ENCODE data around the gene PERM1.
A peak's percentile ranks its signal among the peaks of the same experiment; 100 is the strongest.
"Not testable (repeated sequence)": the region's sequence is repeated elsewhere in the genome, so short reads cannot be mapped to it uniquely, and the experiment has no call there.

PERM1 gene

GRCh38 chr1:964691-965525, 17.0 kb downstream of the PERM1 start:
- no peak for DNase-seq

GRCh38 chr1:963746-964525, 18.0 kb downstream of the PERM1 start:
- no peak for DNase-seq

DNA sequence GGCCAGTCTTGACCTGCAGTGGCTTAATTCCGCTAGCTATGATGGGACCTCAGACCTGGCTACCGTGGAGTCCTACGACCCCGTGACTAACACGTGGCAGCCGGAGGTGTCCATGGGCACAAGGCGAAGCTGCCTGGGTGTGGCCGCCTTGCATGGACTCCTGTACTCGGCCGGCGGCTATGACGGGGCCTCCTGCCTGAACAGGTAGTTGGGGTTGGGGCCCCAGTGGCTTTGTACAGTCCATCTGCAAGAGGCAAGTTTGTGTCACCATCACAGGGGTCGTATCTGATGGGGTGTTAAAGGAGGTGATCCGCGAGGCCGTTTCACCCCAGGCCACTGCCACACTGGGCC, 18.6 kb downstream of the PERM1 start:
- DNase-seq, result no peak

DNA sequence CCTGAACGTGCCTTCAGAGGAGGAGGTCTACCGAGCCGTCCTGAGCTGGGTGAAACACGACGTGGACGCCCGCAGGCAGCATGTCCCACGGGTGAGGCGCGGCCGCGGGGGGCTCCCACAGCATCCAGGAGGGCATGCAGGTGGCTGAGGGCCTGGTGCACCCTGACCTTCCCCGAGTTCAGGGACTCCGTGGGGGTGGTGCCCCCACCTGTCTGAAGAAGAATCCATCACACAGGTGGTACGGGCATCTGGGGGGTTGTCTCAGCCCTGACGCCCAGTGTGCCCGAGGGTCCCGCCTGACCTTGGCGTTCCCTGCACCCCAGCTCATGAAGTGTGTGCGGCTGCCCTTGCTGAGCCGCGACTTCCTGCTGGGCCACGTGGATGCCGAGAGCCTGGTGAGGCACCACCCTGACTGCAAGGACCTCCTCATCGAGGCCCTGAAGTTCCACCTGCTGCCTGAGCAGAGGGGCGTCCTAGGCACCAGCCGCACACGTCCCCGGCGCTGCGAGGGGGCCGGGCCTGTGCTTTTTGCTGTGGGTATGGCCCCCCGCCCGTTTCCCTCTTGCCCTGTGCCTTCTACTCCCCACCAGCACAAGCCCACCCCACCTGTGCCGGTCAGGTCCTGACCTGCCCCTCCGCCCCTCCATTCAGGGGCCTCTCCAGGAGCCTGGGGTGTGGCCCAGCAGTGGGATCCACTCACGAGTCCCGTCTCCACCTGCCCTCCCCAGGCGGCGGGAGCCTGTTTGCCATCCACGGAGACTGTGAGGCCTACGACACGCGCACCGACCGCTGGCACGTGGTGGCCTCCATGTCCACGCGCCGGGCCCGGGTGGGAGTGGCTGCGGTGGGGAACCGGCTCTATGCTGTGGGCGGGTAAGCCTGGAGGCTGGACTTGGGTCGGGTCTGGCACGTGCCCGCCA, 19.3 kb downstream of the PERM1 start:
- DNase-seq, result no peak

DNA sequence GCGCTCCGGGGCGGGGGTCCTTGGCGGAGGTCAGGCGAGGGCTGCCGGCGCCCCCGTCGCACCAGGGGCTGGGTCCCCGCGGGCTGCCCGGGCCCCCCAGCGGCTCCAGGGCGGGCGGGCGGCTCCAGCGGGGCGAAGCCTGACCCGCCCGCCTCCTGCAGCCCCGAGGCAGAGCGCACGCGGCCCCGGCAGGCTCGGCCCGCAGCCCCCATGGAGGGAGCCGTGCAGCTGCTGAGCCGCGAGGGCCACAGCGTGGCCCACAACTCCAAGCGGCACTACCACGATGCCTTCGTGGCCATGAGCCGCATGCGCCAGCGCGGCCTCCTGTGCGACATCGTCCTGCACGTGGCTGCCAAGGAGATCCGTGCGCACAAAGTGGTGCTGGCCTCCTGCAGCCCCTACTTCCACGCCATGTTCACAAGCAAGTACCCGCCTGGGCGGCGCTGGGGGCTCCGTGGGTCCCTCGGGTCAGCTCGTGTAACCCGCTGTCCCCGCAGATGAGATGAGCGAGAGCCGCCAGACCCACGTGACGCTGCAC, 20.7 kb downstream of the PERM1 start:
- no peak for DNase-seq

GRCh38 chr1:960363-961131, 21.3 kb downstream of the PERM1 start, which contains the start of gene KLHL17:
Gene KLHL17 (plus strand): TSS chr1:960584. CDS start chr1:960694, 110 bp downstream.
- peak; percentile 85 to 90 for DNase-seq

DNA sequence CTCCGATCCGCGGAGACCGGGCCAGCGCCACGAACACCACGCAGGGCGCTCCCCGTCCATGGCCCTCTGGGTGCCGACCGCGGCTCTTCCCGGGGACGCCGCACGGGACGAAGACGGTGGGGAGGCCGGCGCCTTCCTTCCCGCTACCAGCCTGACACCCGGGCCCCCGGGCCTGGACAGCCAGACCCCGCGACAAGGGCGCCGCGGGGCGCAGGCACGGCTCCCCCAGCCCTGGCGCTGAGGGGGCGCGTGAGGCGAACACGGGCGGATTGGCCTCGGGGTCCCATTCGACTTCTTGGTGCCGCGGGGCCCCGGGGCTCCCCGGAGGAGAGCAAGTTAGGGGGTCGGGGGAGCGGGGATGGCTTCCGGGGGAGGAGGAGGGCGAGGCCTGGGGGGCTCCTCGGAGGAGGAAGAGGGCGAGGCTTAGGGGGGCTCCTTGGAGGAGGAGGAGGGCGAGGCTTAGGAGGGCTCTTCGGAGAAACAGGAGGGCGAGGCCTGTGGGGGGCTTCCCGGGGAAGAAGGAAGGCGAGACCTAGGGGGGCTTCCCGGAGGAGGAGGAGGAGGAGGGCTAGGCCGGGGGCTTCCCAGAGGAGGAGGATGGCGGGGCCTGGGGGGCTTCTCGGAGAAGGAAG, 22.0 kb downstream of the PERM1 start:
- no peak for DNase-seq

DNA sequence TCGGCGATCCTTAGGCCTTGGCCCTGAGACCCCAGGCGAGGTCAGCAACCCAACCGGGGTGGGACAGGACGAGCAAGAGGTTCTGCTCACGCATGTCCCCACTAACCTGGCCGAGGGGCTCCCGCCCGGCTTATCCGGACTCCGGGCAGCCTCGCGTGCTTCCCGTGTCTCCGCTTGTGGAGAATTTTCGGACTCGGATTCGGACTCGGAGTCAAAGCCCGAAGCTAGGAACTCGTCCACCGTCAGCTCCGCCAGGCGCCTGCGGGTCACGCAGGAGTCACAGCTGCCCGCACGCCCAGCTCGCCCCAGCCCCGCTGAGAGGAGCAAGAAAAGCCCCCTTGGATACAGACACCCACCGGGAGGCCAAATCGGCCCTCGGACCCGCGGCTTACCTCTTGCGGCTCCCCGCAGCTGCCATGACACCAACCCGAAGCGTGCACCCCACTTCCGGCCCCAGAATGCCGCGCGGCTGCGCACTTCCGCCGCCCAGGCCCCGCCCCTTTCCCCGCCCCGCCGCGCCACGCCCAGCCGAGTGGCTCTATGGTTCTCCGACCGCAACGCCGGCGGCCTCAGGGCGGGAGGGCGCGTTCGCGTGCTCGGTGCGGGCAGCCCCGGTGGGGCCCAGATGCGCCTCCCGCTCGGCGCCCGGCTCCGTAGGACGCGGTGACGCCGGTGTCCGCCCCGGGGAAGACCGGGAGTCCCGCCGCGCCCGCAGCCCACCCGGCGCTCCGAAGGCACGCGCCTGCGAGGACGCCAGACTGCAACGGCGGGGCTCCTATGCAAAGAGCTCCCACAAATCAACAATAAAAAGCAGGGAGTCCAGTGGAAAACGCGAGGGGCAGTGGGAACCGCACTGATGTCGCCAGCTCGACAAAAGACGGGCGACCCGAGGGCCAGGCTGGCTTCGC, 22.8 kb downstream of the PERM1 start, which contains the start of gene NOC2L:
Gene NOC2L (minus strand): TSS at position 434 of the 908 bp plus-strand sequence. CDS start 16 bp downstream, at position 418.
- DNase-seq, result peak; percentile 98

DNA sequence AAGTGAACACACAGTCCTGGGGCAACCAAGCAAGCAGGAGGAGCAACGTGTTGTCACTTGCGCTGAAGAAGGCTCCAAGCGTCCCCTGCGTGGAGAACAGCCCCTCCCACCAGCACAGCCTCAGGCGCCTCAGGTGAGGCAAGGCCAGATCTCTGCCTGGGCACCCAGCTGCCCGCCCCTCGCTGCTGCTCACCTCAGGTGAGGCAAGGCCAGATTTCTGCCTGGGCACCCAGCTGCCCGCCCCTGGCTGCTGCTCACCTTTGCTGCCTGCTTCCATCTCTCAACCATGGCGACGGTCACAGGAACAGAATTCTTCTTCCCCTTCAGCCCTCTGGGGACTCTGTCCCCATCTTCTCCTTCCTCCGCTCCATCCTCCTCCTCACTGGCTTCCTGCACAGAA, 25.3 kb downstream of the PERM1 start:
- DNase-seq, result no peak

DNA sequence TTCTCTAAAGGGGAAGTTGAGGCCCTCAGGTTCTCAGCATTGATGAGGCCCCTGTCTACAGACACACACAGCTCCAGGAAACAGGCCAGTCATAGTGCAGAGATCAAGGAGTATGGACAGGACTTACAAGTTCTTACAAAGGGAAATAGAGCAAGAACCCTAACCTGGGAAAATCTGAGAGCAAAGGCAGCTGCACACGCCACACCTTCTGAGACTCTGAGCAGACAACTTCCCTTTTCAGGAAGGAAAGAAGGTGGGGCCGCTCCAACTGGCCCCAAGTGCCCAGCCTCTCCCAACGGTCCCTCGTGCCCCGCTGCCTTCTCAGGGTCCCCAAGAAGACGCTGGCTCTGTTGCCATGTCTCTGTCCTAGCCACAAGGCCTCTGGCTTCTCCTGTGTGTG, 26.4 kb downstream of the PERM1 start:
- no peak for DNase-seq

DNA sequence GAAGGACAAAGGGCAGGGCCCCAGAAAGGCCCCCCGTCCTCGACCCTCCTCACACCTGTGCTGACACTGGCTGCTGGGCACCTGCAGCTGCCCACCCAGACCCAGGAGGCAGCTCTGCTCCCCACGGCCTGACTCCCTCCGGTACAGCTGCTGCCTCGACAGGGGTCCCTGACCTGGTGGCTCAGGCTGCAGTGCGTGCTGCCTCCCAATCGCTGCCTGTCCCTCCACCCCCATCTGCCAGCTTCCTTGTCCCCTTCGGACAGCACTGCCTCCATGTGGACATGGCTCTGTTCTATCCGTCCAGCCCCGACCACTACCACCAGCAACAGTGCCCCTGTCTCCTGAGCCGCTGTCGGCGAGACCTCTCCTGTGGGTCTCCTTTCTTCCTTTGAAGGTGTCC, 27.0 kb downstream of the PERM1 start:
- DNase-seq, result no peak

GRCh38 chr1:953524-954320, 28.2 kb downstream of the PERM1 start:
- DNase-seq, result no peak

DNA sequence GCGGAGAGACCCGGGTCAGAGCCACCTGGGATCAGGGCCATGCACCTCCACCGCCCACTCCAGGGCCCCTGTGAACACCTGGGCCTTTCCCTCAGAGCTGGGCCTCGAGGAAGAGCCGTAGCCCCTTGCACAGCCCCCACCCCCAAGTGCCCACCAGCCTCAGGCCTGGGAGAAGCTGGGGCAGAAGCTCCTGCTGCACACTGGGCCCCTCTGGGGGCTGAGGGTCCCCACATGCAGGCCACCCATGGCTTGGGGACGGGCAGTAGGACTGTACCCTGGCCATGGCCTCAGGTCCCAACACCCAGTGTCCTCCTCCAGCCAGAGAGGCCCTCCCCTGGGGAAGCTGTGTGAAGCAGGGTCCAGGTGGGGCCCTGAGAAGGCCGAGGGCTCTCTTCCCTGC, 29.3 kb downstream of the PERM1 start:
- no peak for DNase-seq

DNA sequence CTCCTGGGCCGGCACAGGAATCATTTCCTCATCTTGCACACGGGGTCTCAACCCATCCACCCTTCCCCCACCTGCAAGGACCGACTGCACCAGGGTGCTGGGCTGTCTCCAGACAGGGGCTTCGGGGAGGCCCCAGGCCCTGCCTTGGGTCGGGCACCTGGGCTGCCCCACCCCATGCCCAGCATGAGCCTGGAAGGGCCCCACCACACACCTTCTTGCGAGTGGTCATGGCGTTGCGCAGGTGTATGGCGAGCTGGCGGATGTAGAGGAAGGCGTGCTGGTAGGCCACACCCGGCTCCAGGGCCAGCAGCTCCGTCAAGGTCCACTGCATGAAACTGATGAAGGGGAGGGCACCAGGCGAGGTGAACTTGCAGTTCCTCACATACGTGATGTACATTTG, 29.7 kb downstream of the PERM1 start:
- DNase-seq, result no peak

GRCh38 chr1:951364-951763, 30.5 kb downstream of the PERM1 start:
- no peak for DNase-seq

DNA sequence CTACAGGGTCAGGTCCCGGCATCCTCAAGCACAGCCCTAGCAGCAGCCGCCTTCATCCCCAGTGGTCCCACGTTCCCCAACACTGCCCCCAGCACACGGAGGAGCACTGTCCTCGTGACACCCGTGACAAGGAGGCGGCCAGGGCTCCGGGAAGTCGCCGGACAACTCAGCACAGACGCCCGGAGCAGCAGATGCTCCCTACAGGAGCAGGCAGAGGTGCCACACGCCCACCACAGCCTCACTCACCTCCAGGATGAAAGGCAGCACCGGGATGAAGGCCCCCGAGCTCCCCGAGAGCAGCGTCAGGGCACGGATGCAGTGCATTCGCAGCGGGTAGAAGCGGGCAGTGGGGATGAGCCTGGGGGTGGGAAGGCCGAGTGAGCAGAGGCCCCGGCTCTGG, 31.0 kb downstream of the PERM1 start:
- no peak for DNase-seq

- no peak for DNase-seq
These were observed 31.6 kb downstream of the PERM1 start for GRCh38 chr1:950268-950667.

DNA sequence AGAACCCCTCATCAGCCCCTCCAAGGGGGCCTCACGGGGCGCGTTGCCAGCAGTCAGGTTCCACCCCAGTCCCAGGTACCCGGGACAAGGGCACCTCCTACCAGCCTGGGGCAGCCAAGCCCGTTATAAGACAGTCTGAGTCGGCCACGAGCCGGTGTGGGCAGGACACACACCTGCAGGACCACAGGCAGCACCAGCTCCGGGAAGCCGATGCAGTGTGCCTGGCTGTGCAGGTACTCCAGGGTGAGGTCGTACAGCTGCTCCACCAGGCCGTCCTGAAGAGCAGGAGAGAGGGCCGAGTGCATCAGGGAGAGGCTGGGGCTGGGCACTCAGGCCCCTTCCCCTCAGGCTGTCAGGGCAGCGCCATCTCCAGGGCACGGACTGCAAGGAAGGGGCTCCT, 33.9 kb downstream of the PERM1 start:
- no peak for DNase-seq

DNA sequence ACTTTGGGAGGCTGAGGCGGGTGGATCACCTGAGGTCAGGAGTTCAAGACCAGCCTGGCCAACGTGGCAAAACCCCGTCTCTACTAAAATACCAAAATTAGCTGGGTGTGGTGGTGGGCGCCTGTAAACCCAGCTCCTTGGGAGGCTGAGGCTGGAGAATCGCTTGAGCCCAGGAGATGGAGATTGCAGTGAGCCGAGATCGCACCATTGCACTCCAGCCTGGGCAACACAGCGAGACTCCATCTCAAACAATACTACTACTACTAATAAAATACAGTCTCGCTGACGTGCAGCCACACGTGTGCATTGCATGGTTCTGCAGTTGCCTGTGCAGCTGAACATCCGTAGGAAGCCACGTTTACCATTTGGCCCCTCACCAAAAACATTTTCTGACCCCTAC, 35.1 kb downstream of the PERM1 start:
- not testable (repeated sequence) for DNase-seq

Data from stimulated activated CD4-positive, alpha-beta T cell treated with anti-CD3 and anti-CD28 coated beads, Interleukin-2, amount 100 ng/mL, for 24 hours (primary cell).